HG03159 (cell line): ENCODE results near the gene GNG10.
A peak's percentile ranks its signal among the peaks of the same experiment; 100 is the strongest.
"Not testable (repeated sequence)": the region's sequence is repeated elsewhere in the genome, so short reads cannot be mapped to it uniquely, and the experiment has no call there.

Experiments used
- ATAC-seq: cut with Tn5 transposase; IDR thresholded peaks from one replicate; pipeline ENCODE4 v1.9.1; 2021; ENCODE audit warnings: mild to moderate bottlenecking, moderate library complexity; ENCODE audit not compliant: unreplicated experiment

GNG10 gene

DNA sequence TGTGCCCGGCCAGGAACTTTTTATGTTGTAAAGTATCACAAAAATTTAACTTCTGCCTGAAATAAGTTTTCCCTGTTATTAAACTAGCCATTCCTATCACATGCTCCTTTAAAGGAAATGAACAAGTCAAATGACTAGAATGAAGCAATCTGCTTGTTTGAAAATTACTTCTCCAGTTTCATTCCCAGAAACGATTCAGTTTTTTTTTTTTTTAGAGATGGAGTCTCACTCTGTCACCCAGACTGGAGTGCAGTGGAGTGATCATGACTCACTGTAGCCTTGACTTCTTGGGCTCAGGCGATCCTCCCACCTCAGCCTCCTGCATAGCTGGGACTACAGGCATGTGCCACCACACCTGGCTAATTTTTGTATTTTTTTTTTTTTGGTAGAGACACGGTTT, 13.3 kb upstream of the GNG10 start:
- ATAC-seq = no peak

DNA sequence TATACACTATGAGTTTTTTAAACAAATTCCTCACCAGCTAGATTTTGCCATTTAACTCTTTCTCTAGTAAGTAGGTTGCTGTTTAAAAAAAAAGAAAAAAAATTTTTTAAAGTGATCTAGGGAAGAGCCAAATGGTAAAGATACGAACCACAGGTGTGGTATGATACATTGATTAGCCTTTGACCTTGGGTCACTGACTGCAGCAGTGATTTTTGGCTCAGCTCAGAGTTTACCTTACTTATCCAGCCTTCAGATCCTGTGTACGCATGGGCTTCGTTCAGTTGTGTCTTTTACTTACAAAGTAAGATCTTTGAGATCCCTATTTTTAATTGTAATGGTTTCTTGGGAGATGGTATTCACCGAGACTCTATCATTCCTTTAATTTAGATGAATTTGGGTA, 12.4 kb upstream of the GNG10 start:
- ATAC-seq = no peak

DNA sequence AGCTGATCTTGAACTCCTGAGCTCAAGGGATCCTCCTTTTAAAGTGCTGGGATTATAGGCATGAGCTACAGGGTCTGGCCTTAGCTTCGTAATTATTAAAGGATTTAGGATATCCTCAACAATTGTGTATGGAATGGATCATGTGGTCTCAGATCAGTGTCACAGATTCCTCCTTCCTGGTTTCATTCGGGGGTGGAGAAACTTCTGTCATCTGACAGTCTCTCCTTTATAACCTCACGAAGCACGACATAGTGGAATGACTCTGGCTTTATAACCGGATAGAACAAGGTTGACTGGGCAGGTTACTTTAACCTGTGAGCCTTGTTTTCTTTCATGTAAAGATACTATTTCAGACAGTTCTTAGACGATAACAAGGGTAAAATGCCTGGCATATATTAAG, 4.4 kb upstream of the GNG10 start:
- no peak for ATAC-seq

DNA sequence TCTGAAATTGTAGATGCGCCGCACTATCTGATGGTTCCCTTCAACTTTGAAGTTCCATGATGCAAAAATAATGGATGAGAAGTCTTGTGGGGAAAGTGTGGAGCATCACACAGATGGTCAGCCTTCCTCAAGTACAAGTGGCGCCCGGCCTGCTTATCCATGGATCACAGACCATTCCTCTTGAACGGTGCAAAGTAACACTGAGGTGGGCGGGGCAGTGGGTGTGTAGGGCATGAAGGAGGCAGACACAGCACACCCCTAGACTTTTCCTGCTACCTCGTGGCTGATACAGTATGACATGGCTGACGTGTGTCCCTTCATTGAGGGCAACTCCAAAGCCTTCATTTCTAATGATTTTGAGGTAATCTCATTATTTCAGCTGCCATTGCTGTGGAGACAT, 2.5 kb upstream of the GNG10 start:
- ATAC-seq = no peak

DNA sequence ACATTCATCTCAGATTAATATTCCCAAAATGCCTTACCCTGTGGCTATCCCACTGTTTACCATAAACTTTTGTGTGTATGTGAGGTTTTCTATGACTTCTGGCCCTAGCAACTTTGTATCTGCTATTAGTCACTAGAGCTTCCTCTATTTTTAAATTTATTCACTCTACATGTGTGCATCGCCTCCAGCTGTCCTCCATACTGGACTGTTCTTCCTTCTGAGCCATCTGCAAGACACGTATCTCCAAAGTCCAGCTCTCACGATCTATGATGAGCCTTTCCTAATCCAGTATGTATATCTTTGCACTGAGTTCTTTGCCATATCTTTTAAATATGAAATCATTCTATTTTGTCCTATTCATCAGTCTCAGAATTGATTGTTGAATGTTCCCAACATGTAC, 1.7 kb upstream of the GNG10 start:
- no peak for ATAC-seq

DNA sequence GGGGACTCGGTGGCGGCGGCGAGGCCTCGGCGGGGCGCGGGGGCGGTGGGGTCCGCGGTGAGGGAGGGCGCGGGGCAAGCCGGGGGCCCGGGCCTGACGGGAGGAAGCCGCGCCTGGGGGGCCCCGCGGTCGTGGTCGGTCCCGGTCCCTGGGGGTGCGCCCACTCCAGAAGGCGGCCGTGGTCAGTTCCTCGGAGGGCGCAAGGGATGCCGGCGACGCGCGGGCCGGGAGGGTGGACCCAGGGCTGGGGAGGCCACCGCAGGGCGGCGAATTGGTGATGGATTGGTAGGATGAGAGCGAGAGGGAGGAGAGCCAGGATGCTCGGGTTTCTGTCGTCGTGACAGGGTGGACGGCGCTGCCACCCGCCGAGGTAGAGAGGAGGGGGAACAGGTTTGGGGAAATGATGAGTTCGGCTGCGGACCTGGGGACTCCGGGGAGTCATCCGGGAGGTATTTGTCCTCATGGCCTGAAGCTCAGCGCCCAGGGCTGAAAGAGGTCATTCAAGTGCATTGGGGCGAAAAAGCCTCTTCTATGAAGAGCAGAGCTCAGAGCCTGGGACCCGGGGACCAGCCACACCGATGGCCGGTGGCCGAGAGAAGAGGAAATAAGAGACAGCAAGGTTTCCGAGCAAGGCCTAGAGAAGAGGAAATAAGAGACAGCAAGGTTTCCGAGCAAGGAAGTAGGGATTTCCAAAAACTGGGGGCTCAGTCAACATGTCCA, 557 bp downstream of the GNG10 start:
- peak; percentile 30 for ATAC-seq

DNA sequence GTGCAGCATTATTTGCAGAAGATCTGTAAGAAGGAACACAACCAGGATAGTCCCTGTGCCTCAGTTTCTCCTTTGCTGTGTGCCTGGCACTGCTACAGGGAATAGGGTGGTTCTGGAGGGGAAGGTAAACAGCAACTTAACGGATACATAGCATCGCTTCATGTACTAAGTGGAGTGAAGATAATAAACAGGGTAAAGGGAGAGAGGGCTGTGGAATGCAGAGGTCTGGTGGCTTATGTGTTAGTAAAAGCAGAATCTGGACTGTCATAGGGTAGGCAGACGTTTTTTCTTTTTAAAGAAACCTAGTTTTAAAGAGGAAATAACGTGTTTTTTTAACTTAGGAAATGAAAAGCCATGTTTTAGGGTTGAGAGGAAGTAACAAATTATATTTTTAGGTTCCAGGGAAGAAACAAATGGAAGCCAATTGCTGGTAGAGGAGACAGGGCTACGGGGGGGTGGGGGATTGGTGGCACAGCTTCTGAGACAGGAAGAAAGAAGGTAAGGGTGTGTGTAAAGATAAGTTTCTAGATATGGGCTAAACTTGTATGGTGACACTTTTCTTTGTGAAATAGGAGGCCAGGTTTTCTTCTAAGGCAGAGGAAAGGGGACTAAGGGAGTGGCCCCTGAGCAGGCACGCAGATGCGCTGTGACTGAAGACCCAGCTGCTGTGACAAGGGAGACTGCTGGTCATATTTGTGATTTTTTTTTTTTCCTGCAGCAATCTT, 1.3 kb downstream of the GNG10 start:
- ATAC-seq = peak; percentile 5

DNA sequence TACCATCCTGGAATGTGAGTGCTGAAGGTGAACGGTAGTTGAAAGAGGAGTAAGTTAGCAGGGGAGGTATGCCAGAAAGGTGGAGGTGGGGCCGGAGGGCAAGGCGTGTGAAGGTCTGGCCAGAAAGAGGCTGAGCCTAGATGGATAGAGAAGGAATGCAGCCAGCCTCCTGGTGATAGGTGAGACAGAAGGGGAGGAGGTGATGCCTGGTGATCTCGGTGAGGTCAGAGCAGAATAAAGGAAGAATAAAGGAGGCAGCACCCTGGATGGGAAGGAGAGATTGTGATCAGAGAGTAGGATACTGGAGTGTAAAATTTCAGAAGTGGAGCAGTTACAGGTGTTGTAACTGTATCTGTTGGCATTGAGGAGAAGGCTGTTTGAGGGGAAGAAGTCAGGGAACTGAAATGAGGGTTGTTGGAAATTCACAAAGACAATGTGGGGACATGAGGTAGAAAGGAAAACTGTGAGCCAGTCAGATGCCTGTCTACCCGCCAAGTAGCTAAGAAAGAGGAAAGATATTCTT, 2.0 kb downstream of the GNG10 start:
- no peak for ATAC-seq

DNA sequence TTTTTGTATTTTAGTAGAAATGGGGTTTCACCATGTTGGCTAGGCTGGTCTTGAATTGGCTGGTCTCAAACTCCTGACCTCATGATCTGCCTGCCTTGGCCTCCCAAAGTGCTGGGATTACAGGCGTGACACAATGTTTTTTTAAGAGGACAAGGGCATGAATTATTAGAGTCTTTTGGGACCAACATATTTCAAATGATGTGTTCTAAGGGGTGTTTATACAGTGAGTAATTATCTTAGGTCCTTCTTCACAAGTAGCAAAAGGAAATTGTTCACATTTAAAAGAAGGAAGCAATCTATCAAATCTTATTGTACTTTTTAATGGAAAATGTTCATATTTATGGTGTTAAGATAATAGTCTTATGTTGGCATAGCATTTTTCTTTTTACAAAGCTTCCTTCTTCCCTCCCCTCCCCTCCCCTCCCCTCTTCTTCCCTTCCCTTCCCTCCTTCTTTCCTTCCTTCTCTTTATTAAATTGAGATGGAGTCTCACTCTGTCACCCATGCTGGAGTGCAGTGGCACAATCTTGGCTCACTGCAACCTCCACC, 6.7 kb downstream of the GNG10 start:
- no peak for ATAC-seq

DNA sequence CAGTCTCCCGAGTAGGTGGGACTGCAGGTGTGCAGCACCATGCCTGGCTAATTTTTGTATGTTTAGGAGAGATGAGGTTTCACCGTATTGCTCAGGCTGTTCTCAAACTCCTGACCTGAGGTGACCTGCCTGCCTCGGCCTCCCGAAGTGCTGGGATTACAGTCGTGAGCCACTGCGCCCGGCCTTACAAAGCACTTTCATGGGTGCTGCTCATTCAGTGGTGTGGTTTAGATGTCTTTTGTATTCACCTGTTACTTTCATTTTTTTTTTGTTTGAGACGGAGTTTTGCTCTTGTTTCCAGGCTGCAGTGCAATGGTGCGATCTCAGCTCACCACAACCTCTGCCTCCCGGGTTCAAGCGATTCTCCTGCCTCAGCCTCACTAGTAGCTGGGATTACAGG, 7.2 kb downstream of the GNG10 start:
- not testable (repeated sequence) for ATAC-seq

DNA sequence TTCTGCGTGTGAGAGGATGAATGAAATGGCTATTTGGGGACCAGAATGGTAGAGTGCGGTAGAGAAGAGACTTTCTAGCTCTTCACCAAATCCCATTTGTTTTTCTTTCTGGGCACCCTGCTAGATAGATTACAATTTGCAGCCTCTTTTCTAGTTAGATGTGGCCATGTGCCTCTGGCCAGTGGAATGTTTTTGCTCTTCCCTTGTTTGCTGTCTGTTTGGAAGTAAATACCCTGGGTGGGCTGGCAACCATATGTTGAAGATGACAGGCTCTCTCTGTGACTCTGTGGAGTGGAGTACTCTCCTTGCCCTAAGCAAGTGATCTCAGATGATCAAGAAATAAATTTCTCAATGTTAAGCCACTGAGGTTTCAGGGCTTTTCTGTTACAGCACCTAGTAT, 12.9 kb downstream of the GNG10 start:
- no peak for ATAC-seq

DNA sequence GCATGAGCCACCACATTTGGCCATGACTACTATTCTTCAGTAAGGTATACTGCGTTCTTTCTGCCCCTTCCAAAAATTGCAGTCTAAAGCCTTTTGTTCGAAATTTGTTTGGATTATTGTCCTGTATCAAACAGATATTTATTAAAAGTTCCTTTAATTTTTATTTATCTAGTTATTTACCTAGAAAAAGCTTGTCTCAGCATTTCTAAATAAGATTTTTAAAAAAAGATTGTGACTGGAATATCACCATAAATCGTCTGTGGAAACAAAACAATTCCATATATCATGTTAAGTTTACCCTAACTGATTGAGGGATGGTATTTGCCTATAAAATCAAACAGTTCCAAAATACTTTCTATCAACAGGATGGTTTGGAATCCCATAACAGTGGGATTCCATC, 14.7 kb downstream of the GNG10 start:
- ATAC-seq = no peak

DNA sequence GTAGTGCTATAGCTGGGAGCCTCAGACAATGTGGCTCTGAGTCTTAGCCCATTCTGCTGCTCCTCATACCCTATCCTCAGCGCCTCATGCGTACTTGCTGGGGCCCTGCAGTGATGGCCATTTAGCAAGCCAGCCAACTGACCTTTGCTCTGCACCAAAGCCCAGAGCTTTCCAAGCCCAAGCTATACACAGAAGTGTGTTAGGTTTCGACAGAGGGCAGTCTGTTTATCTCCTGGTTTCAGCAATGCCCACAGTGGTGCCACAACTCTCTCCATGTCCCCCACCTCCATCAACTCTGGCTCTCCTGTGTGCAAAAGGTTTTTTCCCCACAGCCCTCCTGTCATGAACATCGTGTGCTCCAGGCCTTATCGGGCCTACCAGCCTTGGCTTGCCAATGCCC, 16.9 kb downstream of the GNG10 start:
- no peak for ATAC-seq

DNA sequence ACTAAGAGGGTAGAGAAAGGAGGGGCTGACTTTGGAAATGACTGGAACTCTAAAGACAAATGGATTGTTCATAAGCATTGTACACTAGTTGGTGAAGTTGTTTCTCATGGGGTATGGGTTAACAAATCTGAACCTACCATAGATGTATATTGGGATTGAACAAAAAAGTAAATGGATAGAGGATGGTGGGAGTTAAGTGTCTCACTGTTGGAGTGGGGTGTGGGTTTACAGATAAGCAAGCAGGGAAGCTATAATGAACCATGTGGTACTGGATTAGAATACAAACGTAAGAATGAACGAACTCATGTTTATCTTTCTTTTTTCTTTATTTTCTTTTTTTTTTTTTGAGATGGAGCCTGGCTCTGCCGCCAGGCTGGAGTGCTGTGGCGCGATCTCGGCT, 17.8 kb downstream of the GNG10 start:
- ATAC-seq = no peak

DNA sequence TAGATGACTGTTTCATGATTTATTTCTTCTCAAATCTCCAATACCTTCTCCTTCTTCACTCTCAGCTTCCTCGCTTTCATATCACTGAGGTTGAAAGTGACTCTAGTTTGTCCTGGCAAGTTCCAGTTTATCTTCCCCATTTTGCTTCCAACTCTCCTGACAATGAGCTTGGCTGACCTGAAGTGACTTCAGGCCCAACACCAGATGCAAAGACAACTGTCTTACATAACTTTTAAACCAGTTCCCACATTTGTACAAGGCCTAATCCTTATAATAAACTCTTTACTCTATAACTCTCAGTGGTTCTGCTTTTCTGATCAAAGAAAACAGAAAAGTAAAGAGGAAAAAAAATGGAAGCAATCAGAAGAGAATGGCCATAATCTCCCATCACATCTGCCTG, 22.0 kb downstream of the GNG10 start:
- ATAC-seq = no peak

DNA sequence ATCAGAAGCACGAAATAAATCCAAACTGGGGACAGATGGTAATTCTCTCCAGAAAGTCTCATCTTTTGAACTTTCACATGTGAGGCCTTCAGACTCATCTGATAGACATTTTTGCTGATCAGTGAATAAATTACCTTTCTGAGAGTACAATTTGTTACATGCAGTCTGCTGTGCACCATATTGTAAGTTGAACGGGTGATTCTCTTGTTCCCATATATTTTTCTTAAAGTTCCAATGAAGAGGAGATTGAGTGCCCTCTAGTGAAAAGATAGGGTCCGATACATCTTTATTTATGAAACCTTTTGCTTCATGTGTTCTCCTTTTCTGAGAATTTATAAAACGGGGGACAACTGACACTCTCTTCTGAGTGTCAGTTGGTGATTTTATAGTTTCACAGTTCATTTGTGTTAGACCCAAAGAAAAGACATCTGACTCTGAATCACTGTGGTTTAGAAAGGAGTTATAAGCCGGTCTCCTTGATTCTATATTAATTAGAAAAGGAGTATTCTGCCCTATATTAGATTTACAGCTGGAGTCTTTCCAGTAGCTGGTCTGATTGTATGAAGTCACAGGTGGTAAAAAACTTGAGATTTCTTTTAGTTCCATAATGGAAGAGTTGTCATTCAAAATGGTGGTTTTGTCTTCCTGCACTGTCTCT, 30.4 kb downstream of the GNG10 start:
- no peak for ATAC-seq

DNA sequence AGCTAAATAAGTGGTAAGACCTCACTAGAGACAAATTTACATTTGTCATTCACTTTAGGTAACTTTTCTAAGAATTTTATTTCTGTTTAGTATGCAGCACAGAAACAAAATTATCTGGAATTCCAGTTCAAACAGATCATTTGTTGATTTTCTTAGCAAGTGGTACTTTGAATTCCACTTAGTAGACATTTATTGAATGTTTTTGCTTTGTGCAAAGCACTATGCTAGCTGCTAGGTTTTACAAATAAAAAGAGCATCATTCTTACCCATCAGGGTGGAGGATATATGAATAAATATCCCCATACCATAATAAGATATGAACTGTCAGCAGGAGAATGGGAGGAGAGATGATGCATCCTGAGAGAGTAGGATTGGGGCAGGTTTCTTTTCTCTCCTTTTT, 35.4 kb downstream of the GNG10 start:
- ATAC-seq = no peak

DNA sequence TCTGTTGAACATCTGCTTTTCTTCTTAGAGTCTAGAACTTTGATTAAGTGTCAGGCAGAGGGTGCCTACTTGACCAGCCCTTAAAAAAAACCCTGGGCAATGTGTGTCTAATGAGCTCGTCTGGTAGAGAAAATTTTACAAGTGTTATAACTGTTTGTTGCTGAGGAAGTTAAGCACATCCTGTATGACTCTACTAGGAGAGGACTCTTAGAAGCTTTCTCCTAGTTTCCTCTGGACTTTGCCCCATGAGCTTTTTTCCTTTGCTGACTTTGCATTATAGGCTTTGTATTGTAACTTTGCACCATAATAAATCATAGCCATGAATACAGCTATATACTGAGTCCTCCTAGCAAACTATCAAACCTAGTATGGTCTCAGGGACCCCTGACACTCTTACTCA, 39.4 kb downstream of the GNG10 start:
- no peak for ATAC-seq

DNA sequence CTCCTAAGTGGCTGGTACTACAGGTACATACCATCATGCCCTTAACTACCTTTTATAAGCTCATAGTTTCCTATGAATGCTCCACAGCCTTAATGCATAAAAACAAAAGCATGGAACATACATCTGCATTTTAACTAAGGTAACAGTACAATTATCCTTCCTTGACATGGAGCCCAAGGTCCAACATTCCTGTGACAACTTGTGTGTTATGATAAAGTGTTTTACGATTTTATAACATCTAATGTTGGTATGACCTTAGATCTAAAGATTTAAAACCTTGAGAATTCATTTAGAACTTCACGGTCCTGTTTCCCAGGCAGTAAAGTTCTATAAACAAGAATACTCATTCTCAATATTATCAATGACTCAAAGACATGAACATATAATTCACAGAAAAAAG, 43.1 kb downstream of the GNG10 start:
- no peak for ATAC-seq

DNA sequence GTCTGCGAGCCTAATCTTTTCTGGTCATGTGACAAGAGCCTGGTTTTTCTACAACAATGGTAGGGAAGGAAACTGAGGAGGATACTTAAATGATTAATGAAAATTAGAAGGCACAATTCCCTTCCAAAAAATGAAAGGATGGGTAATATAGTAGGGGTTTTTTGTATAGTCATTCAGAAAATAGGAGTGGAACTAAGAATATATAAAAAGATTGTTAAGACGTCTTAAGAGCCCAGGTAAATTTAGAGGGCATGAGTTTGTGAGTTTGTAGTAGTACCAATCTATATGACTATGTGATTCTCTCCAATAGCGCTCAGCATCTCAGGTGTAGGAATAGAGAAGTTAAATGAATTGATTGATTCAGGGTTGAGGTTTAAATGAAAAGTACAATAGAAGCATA, 50.1 kb downstream of the GNG10 start:
- no peak for ATAC-seq

DNA sequence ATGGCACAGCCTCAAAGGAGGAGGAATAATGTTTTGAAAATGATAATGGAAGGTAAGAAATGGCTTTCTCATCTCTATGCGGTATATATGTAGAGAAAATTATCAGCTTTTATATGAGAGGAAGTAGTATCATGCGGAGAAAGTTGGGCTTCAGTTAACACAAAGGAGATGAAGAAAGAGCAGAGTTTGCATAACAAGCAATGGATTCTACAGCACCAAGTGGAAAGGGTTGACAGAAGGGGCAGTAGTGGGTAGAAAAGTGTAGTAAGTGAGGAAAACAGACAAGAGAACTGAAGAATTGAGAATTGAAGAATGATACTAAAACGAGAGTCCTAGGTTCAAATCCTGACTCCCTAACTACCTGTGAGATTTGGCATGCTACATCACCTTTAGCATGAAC, 51.0 kb downstream of the GNG10 start:
- ATAC-seq = no peak

DNA sequence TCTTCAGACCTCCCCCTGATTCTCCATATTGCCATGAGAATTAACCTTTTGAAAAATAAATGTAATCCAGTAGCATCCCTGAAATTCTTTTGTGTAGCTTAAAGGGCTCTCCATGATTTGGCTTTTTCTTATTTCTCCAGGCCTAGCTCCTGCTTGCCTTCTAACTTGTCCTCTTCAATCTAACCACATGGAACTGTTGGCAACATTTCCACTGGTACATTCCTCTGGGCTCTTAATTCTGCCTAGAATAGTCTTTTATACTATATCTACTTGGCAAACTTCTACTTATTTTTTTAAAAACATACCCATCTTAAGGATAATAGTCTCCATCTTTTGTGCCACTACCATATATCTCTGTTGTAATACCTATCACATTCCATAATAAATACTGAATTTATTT, 54.1 kb downstream of the GNG10 start:
- no peak for ATAC-seq
